GM23338 (cell line): ENCODE measurements around the gene HPD. TPM values are rescaled to one million over a fixed set of nuclear protein-coding genes. Genes with fewer than 3 reads are reported as not detected.

Experiments
- ATAC-seq: fragments of 200-7000 bp; cut with Tn5 transposase; 3 replicates; pipeline ENCODE4 v1.9.1; 2020
- DNase-seq: peaks from one replicate; pipeline ENCODE4 v3.0.0-alpha.2; 2015; ENCODE audit warnings: low spot score
- H2AFZ ChIP-seq: fragments of 200-600 bp; sonication (generic); 2 replicates; pipeline ENCODE4 v1.8.0; 2016; ENCODE audit warnings: antibody characterized with exemption, mild to moderate bottlenecking, moderate library complexity
- H3F3A ChIP-seq: fragments of 200-600 bp; sonication (generic); replicated peaks from 2 replicates; pipeline ENCODE4 v1.8.0; 2017; ENCODE audit warnings: antibody characterized with exemption, mixed run types, low read depth
- H3K27ac ChIP-seq: fragments of 200-600 bp; sonication (generic); 2 replicates; pipeline ENCODE4 v1.6.1; 2016; ENCODE audit warnings: low read depth
- H3K27me3 ChIP-seq: fragments of 200-600 bp; sonication (generic); 2 replicates; pipeline ENCODE4 v1.8.0; 2016; ENCODE audit warnings: mild to moderate bottlenecking, mixed run types, moderate library complexity; ENCODE audit not compliant: insufficient read depth
- H3K36me3 ChIP-seq: fragments of 200-600 bp; sonication (generic); 2 replicates; pipeline ENCODE4 v1.8.0; 2016; ENCODE audit warnings: mild to moderate bottlenecking; ENCODE audit not compliant: insufficient read depth
- H3K4me1 ChIP-seq: fragments of 200-600 bp; sonication (generic); 2 replicates; pipeline ENCODE4 v1.8.0; 2016; ENCODE audit warnings: mild to moderate bottlenecking, moderate library complexity; ENCODE audit not compliant: insufficient read depth
- H3K4me2 ChIP-seq: fragments of 200-600 bp; sonication (generic); 2 replicates; pipeline ENCODE4 v1.7.1; 2017; ENCODE audit warnings: mixed run types
- H3K4me3 ChIP-seq: fragments of 200-600 bp; sonication (generic); 2 replicates; pipeline ENCODE4 v1.6.1; 2016; ENCODE audit warnings: mixed run types
- H3K79me2 ChIP-seq: fragments of 200-600 bp; sonication (generic); replicated peaks from 2 replicates; pipeline ENCODE4 v1.8.0; 2017; ENCODE audit warnings: mild to moderate bottlenecking; ENCODE audit not compliant: insufficient read depth
- H3K9me2 ChIP-seq: fragments of 200-600 bp; sonication (generic); 2 replicates; pipeline ENCODE4 v1.8.0; 2017; ENCODE audit not compliant: insufficient read depth
- H4K20me1 ChIP-seq: fragments of 200-600 bp; sonication (generic); replicated peaks from 2 replicates; pipeline ENCODE4 v1.8.0; 2017; ENCODE audit warnings: mild to moderate bottlenecking; ENCODE audit not compliant: insufficient read depth
- H3K27ac Mint-ChIP-seq: 2 replicates; pipeline ENCODE4 v1.8.0; 2020; ENCODE audit warnings: inconsistent platforms, mild to moderate bottlenecking, moderate library complexity, mixed read lengths
- H3K27me3 Mint-ChIP-seq: 3 replicates; pipeline ENCODE4 v1.8.0; 2022; ENCODE audit warnings: low read depth, mild to moderate bottlenecking, moderate library complexity, mixed read lengths, inconsistent platforms; ENCODE audit not compliant: insufficient read depth, poor library complexity
- H3K36me3 Mint-ChIP-seq: 3 replicates; pipeline ENCODE4 v1.8.0; 2021; ENCODE audit warnings: low read depth, mild to moderate bottlenecking, inconsistent platforms, moderate library complexity, mixed read lengths
- H3K4me1 Mint-ChIP-seq: 3 replicates; pipeline ENCODE4 v1.8.0; 2020; ENCODE audit warnings: mild to moderate bottlenecking, inconsistent platforms, mixed read lengths
- H3K4me3 Mint-ChIP-seq: 3 replicates; pipeline ENCODE4 v1.8.0; 2021; ENCODE audit warnings: moderate library complexity, mild to moderate bottlenecking, inconsistent platforms, mixed read lengths
- H3K9me3 Mint-ChIP-seq: 3 replicates; pipeline ENCODE4 v1.8.0; 2020; ENCODE audit warnings: moderate library complexity, mild to moderate bottlenecking, inconsistent platforms, mixed read lengths
- CREB1 ChIP-seq: fragments of 250-450 bp; sonication (Bioruptor Pico); IDR thresholded peaks from 2 replicates; pipeline ENCODE4 v1.5.0; 2020; ENCODE audit warnings: low read depth, mild to moderate bottlenecking, moderate library complexity
- ETS1 ChIP-seq: IDR thresholded peaks from 2 replicates; pipeline ENCODE4 v1.6.1; 2016; ENCODE audit warnings: antibody characterized with exemption
- EZH2 ChIP-seq: fragments of 200-600 bp; sonication (generic); IDR thresholded peaks from one replicate; pipeline ENCODE4 v1.8.0; 2017; ENCODE audit warnings: antibody characterized with exemption, mild to moderate bottlenecking, low read depth; ENCODE audit not compliant: unreplicated experiment
- EZH2phosphoT487 ChIP-seq: fragments of 200-600 bp; sonication (generic); IDR thresholded peaks from one replicate; pipeline ENCODE4 v1.8.1; 2018; ENCODE audit warnings: antibody characterized with exemption; ENCODE audit not compliant: unreplicated experiment
- JUNB ChIP-seq: IDR thresholded peaks from one replicate; pipeline ENCODE4 v1.6.1; 2016; ENCODE audit warnings: antibody characterized with exemption; ENCODE audit not compliant: unreplicated experiment
- NANOG ChIP-seq: IDR thresholded peaks from 2 replicates; pipeline ENCODE4 v1.6.1; 2016; ENCODE audit warnings: antibody characterized with exemption, borderline replicate concordance
- POLR2AphosphoS5 ChIP-seq: IDR thresholded peaks from 2 replicates; pipeline ENCODE4 v1.6.1; 2016; ENCODE audit warnings: antibody characterized with exemption, low read depth
- REST ChIP-seq: IDR thresholded peaks from one replicate; pipeline ENCODE4 v1.6.1; 2018; ENCODE audit warnings: antibody characterized with exemption; ENCODE audit not compliant: unreplicated experiment
- STAT1 ChIP-seq: IDR thresholded peaks from one replicate; pipeline ENCODE4 v1.6.1; 2016; ENCODE audit warnings: antibody characterized with exemption; ENCODE audit not compliant: unreplicated experiment
- ZNF114 ChIP-seq: fragments of 250-450 bp; sonication (Bioruptor Pico); IDR thresholded peaks from 2 replicates; pipeline ENCODE4 v1.5.0; 2020; ENCODE audit warnings: mild to moderate bottlenecking, moderate library complexity
- ZNF331 ChIP-seq: fragments of 250-450 bp; sonication (Bioruptor Pico); IDR thresholded peaks from 2 replicates; pipeline ENCODE4 v1.5.0; 2020; ENCODE audit warnings: low read depth, mild to moderate bottlenecking, moderate library complexity
- polyA plus RNA-seq: library from polyadenylated mRNA; unstranded; fragments of >200 nt; fragmentation: Nextera tagmentation; extraction: Ambion mirVana; gene quantifications from 2 replicates; pipeline ENCODE4 v1.2.1, GENCODE V29; 2016
- total RNA-seq: library from RNA; depleted of rRNA; stranded (reverse); fragments of >200 nt; shearing (Covaris generic); gene quantifications from 2 replicates; pipeline ENCODE4 v1.2.3, GENCODE V29; 2014

Gene HPD
- total and polyA plus RNA-seq, 2 experiments from 2014 or later: not detected

- Histone ChIP-seq H3K4me2 (no peak overlapping the region), H4K20me1 (peaks cover 32% of the 10 kb centered on the region), H3K27me3 (peaks cover 10% of the 10 kb centered on the region), H3K9me2 (no peaks in the 10 kb centered on the region), H3K27ac (no peak overlapping the region), H2AFZ (no peak overlapping the region), H3K79me2 (peaks cover 11% of the 10 kb centered on the region; the same call in 1 of the 2 replicates), H3K4me1 (peaks cover 16% of the 10 kb centered on the region; the same call in 1 of the 2 replicates), H3K4me3 (no peak overlapping the region), H3K36me3 (peaks cover 7% of the 10 kb centered on the region; the same call in 1 of the 2 replicates), H3F3A (peaks cover 9% of the 10 kb centered on the region)
- H3K27me3 Mint-ChIP-seq: peaks cover 15% of the 10 kb centered on the region
- no peak overlapping the region for H3K4me3 Mint-ChIP-seq
- no peak for TF ChIP-seq NANOG
- TF ChIP-seq STAT1: no peak
- no peak for TF ChIP-seq ZNF331 (CRISPR knock-in tag)
- no peak for TF ChIP-seq POLR2AphosphoS5
- TF ChIP-seq REST: no peak
- no peak for TF ChIP-seq JUNB
- TF ChIP-seq EZH2phosphoT487: no peak
- DNase-seq (peak; percentile 21), ATAC-seq (peak; percentile 68)
- peaks cover 21% of the 10 kb centered on the region for H3K36me3 Mint-ChIP-seq
- peaks cover 21% of the 10 kb centered on the region for H3K4me1 Mint-ChIP-seq
- no peak overlapping the region for H3K27ac Mint-ChIP-seq
- no peaks in the 10 kb centered on the region for H3K9me3 Mint-ChIP-seq
Measured at GRCh38 chr12:121893961-121894460, 35.4 kb upstream of the HPD start.

DNA sequence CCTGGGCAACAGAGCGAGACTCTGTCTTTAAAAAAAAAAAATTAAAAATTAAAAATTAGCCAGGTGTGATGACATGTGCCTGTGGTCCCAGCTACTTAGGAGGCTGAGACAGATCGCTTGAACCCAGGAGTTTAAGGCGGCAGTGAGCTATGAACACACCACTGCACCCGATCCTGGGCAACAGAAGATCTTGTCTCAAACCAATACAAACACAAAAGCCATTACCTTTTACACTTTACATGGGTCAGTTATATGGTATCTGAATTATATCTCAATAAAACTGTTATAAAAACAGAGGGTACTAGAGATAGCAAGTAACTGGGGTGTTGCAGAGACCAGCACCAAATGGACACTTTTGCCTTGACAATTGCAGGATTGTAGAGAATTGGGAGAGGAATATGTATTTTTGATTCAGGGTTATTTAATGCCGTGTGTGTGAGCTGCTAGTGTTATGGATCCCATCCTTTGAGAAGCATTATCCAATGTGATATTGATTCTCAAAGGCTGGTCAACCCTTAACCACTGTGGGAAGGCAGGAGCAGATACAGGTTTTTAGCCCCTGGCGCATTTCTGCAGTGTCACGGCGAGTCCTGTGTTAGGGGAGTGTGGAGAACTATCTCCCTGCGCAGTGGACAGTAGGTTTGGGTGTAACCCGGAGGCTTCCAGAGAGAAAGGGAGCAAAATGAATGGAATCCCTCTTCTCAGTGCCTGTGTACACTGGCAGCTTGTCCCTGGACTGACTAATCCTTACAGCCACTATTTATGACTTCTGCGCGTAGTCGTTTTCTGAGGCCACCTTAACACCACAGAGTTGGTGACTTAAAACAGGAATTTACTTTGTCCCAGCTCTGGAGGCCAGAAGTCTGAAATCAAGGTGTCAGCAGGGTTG lies 34.3 kb upstream of the HPD start:
- Histone ChIP-seq H3F3A (peaks cover 12% of the 10 kb centered on the region), H3K4me3 (no peak overlapping the region), H3K79me2 (peaks cover 11% of the 10 kb centered on the region; the same call in 1 of the 2 replicates), H3K4me1 (peaks cover 16% of the 10 kb centered on the region; the same call in 1 of the 2 replicates), H3K36me3 (peaks cover 7% of the 10 kb centered on the region; the same call in 1 of the 2 replicates), H2AFZ (no peak overlapping the region), H4K20me1 (peaks cover 25% of the 10 kb centered on the region), H3K27ac (no peak overlapping the region), H3K27me3 (peaks cover 10% of the 10 kb centered on the region), H3K4me2 (no peak overlapping the region), H3K9me2 (peaks cover 4% of the 10 kb centered on the region; the same call in 1 of the 2 replicates)
- H3K4me3 Mint-ChIP-seq: no peak overlapping the region
- DNase-seq (no peak), ATAC-seq (no peak)
- H3K9me3 Mint-ChIP-seq: no peaks in the 10 kb centered on the region; the same call in 2 of the 3 replicates
- H3K36me3 Mint-ChIP-seq: peaks cover 21% of the 10 kb centered on the region
- H3K27ac Mint-ChIP-seq: no peak overlapping the region
- peaks cover 21% of the 10 kb centered on the region for H3K4me1 Mint-ChIP-seq
- H3K27me3 Mint-ChIP-seq: peaks cover 15% of the 10 kb centered on the region
- TF ChIP-seq REST: no peak
- no peak for TF ChIP-seq ETS1
- TF ChIP-seq JUNB: no peak
- no peak for TF ChIP-seq CREB1 (CRISPR knock-in tag)
- TF ChIP-seq EZH2phosphoT487: no peak
- TF ChIP-seq POLR2AphosphoS5: no peak
- no peak for TF ChIP-seq STAT1
- TF ChIP-seq ZNF114 (CRISPR knock-in tag): no peak
- TF ChIP-seq NANOG: no peak
- TF ChIP-seq EZH2: no peak
